ENCODE data around the gene ADD3.

Gene ADD3

GRCh38 chr10:110153396-110153795 lies 145.6 kb downstream of the ADD3 start:
- DNase-seq (ENCODE audit: low read depth): no peak

- DNase-seq (ENCODE audit: low read depth): no peak
Measured at GRCh38 chr10:110156046-110156445, 148.3 kb downstream of the ADD3 start.

GRCh38 chr10:110158051-110159005 lies 150.5 kb downstream of the ADD3 start:
- DNase-seq (ENCODE audit: low read depth): no peak

GRCh38 chr10:110160081-110160480 lies 152.3 kb downstream of the ADD3 start:
- no peak for DNase-seq (ENCODE audit: low read depth)

- DNase-seq (ENCODE audit: low read depth): no peak
Measured at GRCh38 chr10:110160522-110160921, 152.7 kb downstream of the ADD3 start.

GRCh38 chr10:110162741-110163145 lies 155.0 kb downstream of the ADD3 start:
- no peak for DNase-seq (ENCODE audit: low read depth)

DNA sequence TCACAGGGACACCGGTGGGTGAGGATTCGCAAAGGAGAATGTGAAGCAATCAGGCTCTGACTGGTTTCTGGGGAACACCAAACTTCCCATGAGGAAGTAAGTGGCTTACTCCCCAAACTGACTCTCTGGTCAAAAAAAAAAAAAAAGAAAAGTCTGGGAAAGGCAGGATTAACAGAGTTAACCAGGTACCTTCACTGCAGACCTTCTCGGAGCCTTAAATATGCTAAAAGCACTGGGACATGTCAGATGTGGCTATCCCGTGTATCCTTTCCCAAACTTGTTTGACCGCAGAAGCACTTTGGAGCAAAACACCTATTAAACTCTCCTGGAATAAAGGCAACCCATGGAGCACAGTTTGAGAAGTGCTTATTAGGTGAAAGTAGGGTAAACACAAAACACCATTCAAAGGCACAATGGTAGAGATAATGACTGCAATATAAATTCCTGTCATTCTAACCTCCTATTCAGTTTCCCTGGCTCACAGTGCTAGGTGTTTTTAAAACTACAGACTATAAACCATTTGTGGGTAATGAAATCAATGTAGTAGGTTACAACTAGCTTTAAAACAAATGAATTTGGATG lies 155.5 kb downstream of the ADD3 start:
- DNase-seq (ENCODE audit: low read depth): no peak

DNA sequence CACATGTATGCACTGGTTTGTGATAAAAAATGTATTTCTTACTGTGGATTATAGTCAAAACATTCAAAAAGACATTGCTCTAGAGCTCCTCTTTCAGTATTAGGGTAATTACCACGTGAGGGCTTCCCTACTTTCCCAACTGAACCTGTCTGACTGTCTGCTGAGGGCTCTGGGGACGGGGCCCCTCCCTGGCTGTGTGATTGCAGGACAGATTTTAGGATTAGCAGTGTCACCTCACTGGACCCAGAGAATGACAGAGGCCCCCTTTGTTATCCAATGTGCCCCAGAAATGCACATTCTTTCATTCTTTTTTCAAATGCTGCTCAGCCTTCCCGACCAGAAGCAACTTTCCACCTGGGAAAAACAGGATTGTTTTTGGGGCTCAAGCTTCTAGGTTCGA lies 156.1 kb downstream of the ADD3 start:
- no peak for DNase-seq (ENCODE audit: low read depth)

GRCh38 chr10:110165239-110165638 lies 157.5 kb downstream of the ADD3 start:
- DNase-seq (ENCODE audit: low read depth): no peak

GRCh38 chr10:110167149-110167548 lies 159.4 kb downstream of the ADD3 start:
- DNase-seq (ENCODE audit: low read depth): no peak

- no peak for DNase-seq (ENCODE audit: low read depth)
Measured at GRCh38 chr10:110168601-110169481, 161.1 kb downstream of the ADD3 start.

GRCh38 chr10:110169586-110169985 lies 161.8 kb downstream of the ADD3 start:
- DNase-seq (ENCODE audit: low read depth): no peak

GRCh38 chr10:110170142-110170971 lies 162.6 kb downstream of the ADD3 start:
- DNase-seq (ENCODE audit: low read depth): no peak

- no peak for DNase-seq (ENCODE audit: low read depth)
Measured at GRCh38 chr10:110171032-110171431, 163.2 kb downstream of the ADD3 start.

DNA sequence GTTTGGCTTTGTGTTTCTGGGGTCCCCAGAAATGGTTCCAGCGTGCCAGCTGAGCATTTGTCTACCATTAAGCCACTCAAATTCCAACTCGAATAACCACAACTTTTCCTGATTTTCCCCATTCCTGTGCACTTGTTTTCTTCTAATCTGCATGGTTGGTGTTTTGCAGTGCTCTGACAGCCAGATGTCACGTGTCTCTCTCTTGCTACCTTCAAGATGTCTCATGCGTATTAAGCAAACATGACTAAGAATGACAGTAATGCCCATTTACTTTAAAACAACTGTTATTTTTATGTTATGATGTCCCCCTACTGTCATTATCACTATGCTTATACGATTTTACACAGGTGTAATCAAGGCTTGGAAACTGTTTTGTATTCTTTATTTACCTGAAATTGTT lies 164.4 kb downstream of the ADD3 start:
- DNase-seq (ENCODE audit: low read depth): peak; percentile 8

DNA sequence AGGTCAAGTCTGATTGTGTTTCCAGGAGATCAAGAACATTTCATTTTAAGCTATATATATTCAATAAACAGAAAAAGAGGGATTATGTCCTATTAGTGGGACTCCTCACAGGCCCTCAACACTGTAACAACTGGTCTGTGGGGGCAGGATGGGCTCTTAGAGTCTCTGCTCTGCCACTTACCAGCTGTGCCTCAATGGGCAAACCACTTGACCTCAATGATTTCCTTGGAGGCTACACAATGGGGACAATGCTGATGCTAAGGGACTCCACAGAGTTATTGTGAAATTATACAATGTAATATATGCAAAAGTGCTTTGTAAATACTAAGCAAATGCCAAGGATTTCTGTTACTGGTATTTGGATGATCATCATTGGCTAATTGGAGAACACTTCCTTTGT lies 166.4 kb downstream of the ADD3 start:
- no peak for DNase-seq (ENCODE audit: low read depth)

GRCh38 chr10:110174816-110175215 lies 167.0 kb downstream of the ADD3 start:
- no peak for DNase-seq (ENCODE audit: low read depth)

GRCh38 chr10:110175406-110175805 lies 167.6 kb downstream of the ADD3 start:
- DNase-seq (ENCODE audit: low read depth): no peak

GRCh38 chr10:110176141-110177030 lies 168.6 kb downstream of the ADD3 start:
- DNase-seq (ENCODE audit: low read depth): no peak

DNA sequence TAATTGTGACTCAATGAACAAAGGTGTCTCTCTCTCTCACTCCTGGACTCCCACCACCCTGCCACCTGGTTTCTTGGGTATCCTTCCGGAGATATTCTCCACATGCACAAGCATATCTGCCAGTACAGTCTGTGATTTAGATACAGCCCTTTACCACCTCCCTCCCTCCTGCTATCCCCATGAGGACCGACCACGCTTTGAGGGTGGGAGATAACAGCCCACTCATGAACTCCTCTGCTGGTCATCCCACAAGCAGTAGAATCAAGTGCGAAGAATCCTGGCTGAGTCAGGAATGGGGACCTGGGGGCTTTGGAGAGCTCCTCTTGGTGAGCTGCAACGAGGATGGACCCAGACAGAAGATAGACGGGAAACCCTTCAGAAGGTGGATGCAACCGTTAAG lies 171.4 kb downstream of the ADD3 start:
- no peak for DNase-seq (ENCODE audit: low read depth)

DNA sequence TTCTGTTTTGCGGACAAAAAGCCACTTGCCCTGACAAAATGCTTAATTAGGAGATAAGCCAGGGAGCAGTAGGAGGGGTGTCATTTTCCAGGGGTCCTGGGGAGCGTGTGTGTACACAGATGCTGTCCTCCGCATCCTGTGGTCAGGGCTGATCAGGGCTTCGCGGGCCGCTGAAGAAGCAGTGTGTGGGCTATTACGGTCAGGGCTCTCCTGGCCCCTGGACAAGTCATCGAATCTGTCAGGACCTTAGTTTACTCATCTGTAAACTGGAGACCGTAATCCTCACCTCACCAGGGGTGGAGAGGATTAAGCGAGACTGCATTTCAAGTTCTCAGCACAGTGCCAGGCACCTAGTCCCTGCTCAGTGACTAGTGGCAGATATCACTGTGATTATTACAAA lies 173.7 kb downstream of the ADD3 start:
- no peak for DNase-seq (ENCODE audit: low read depth)

Data from HS-5 (cell line).